ENCODE measurements around the gene ARHGAP33.

The ARHGAP33 gene

GRCh38 chr19:35783469-35784434 lies 8.4 kb downstream of the ARHGAP33 start:
- H3K4me1 ChIP-seq (ENCODE audit: control insufficient read depth, insufficient read depth, low read length), result no peaks in the 10 kb centered on the region
- no peak overlapping the region for H3K4me3 ChIP-seq (ENCODE audit: low read length in 2 of 2)
- H3K27me3 ChIP-seq (ENCODE audit: control insufficient read depth in 1 of 2, insufficient read depth in 2 of 2, low read length in 2 of 2), result no peaks in the 10 kb centered on the region
- H3K9me3 ChIP-seq (ENCODE audit: control insufficient read depth in 2 of 2, low read length in 2 of 2), result no peaks in the 10 kb centered on the region
- peaks cover 3 to 21% of the 10 kb centered on the region in 2 donors for H3K36me3 ChIP-seq (ENCODE audit: control insufficient read depth in 2 of 2, insufficient read depth in 2 of 2, low read length in 2 of 2)
- H3K9ac ChIP-seq (ENCODE audit: low read length in 2 of 2), result no peak overlapping the region
- H3K27ac ChIP-seq (ENCODE audit: low read length), result no peak overlapping the region

GRCh38 chr19:35784503-35785338 lies 9.4 kb downstream of the ARHGAP33 start:
- H3K4me1 ChIP-seq (ENCODE audit: control insufficient read depth, insufficient read depth, low read length), result no peaks in the 10 kb centered on the region
- H3K4me3 ChIP-seq (ENCODE audit: low read length in 2 of 2), result no peak overlapping the region
- no peak overlapping the region for H3K27ac ChIP-seq (ENCODE audit: low read length)
- H3K27me3 ChIP-seq (ENCODE audit: control insufficient read depth in 1 of 2, insufficient read depth in 2 of 2, low read length in 2 of 2), result no peaks in the 10 kb centered on the region
- H3K9me3 ChIP-seq (ENCODE audit: control insufficient read depth in 2 of 2, low read length in 2 of 2), result no peaks in the 10 kb centered on the region
- H3K9ac ChIP-seq (ENCODE audit: low read length in 2 of 2), result no peak overlapping the region
- H3K36me3 ChIP-seq (ENCODE audit: control insufficient read depth in 2 of 2, insufficient read depth in 2 of 2, low read length in 2 of 2), result peaks cover 0 to 17% of the 10 kb centered on the region in 2 donors

GRCh38 chr19:35785339-35785627 lies 9.9 kb downstream of the ARHGAP33 start:
- H3K9me3 ChIP-seq (ENCODE audit: control insufficient read depth in 2 of 2, low read length in 2 of 2), result no peaks in the 10 kb centered on the region
- H3K9ac ChIP-seq (ENCODE audit: low read length in 2 of 2), result no peak overlapping the region
- no peaks in the 10 kb centered on the region for H3K27me3 ChIP-seq (ENCODE audit: control insufficient read depth in 1 of 2, insufficient read depth in 2 of 2, low read length in 2 of 2)
- peaks cover 0 to 17% of the 10 kb centered on the region in 2 donors for H3K36me3 ChIP-seq (ENCODE audit: control insufficient read depth in 2 of 2, insufficient read depth in 2 of 2, low read length in 2 of 2)
- no peak overlapping the region for H3K4me3 ChIP-seq (ENCODE audit: low read length in 2 of 2)
- no peak overlapping the region for H3K27ac ChIP-seq (ENCODE audit: low read length)
- no peaks in the 10 kb centered on the region for H3K4me1 ChIP-seq (ENCODE audit: control insufficient read depth, insufficient read depth, low read length)

GRCh38 chr19:35786299-35787160 lies 11.2 kb downstream of the ARHGAP33 start:
- H3K9me3 ChIP-seq (ENCODE audit: control insufficient read depth in 2 of 2, low read length in 2 of 2), result no peaks in the 10 kb centered on the region
- peaks cover 0 to 12% of the 10 kb centered on the region in 2 donors for H3K36me3 ChIP-seq (ENCODE audit: control insufficient read depth in 2 of 2, insufficient read depth in 2 of 2, low read length in 2 of 2)
- no peak overlapping the region for H3K27ac ChIP-seq (ENCODE audit: low read length)
- H3K4me1 ChIP-seq (ENCODE audit: control insufficient read depth, insufficient read depth, low read length), result no peaks in the 10 kb centered on the region
- no peak overlapping the region for H3K4me3 ChIP-seq (ENCODE audit: low read length in 2 of 2)
- H3K9ac ChIP-seq (ENCODE audit: low read length in 2 of 2), result no peak overlapping the region
- H3K27me3 ChIP-seq (ENCODE audit: control insufficient read depth in 1 of 2, insufficient read depth in 2 of 2, low read length in 2 of 2), result no peaks in the 10 kb centered on the region

- H3K4me3 ChIP-seq (ENCODE audit: low read length in 2 of 2), result no peak overlapping the region
Observed at GRCh38 chr19:35787227-35787799, 11.9 kb downstream of the ARHGAP33 start.

GRCh38 chr19:35788205-35788960 lies 13.0 kb downstream of the ARHGAP33 start:
- no peak overlapping the region for H3K9ac ChIP-seq (ENCODE audit: low read length in 2 of 2)
- H3K27me3 ChIP-seq (ENCODE audit: control insufficient read depth in 1 of 2, insufficient read depth in 2 of 2, low read length in 2 of 2), result peaks cover 0 to 2% of the 10 kb centered on the region in 2 donors
- no peak overlapping the region for H3K4me3 ChIP-seq (ENCODE audit: low read length in 2 of 2)
- no peak overlapping the region for H3K27ac ChIP-seq (ENCODE audit: low read length)
- no peaks in the 10 kb centered on the region for H3K36me3 ChIP-seq (ENCODE audit: control insufficient read depth in 2 of 2, insufficient read depth in 2 of 2, low read length in 2 of 2)
- H3K9me3 ChIP-seq (ENCODE audit: control insufficient read depth in 2 of 2, low read length in 2 of 2), result no peaks in the 10 kb centered on the region
- no peaks in the 10 kb centered on the region for H3K4me1 ChIP-seq (ENCODE audit: control insufficient read depth, insufficient read depth, low read length)

More at GRCh38 chr19:35787227-35787799, 11.9 kb downstream of the ARHGAP33 start:
- Histone ChIP-seq H3K9me3 (ENCODE audit: control insufficient read depth in 2 of 2, low read length in 2 of 2) (no peaks in the 10 kb centered on the region), H3K36me3 (ENCODE audit: control insufficient read depth in 2 of 2, insufficient read depth in 2 of 2, low read length in 2 of 2) (peaks cover 0 to 8% of the 10 kb centered on the region in 2 donors), H3K27ac (ENCODE audit: low read length) (no peak overlapping the region), H3K9ac (ENCODE audit: low read length in 2 of 2) (no peak overlapping the region), H3K4me1 (ENCODE audit: control insufficient read depth, insufficient read depth, low read length) (no peaks in the 10 kb centered on the region), H3K27me3 (ENCODE audit: control insufficient read depth in 1 of 2, insufficient read depth in 2 of 2, low read length in 2 of 2) (no peaks in the 10 kb centered on the region)

- Histone ChIP-seq H3K9me3 (ENCODE audit: control insufficient read depth in 2 of 2, low read length in 2 of 2) (no peaks in the 10 kb centered on the region), H3K4me3 (ENCODE audit: low read length in 2 of 2) (no peak overlapping the region), H3K9ac (ENCODE audit: low read length in 2 of 2) (no peak overlapping the region), H3K27ac (ENCODE audit: low read length) (no peak overlapping the region), H3K36me3 (ENCODE audit: control insufficient read depth in 2 of 2, insufficient read depth in 2 of 2, low read length in 2 of 2) (no peaks in the 10 kb centered on the region), H3K27me3 (ENCODE audit: control insufficient read depth in 1 of 2, insufficient read depth in 2 of 2, low read length in 2 of 2) (peaks cover 0 to 2% of the 10 kb centered on the region in 2 donors), H3K4me1 (ENCODE audit: control insufficient read depth, insufficient read depth, low read length) (no peaks in the 10 kb centered on the region)
Observed at GRCh38 chr19:35789195-35789977, 14.0 kb downstream of the ARHGAP33 start.

GRCh38 chr19:35789978-35790944 lies 14.9 kb downstream of the ARHGAP33 start:
- peaks cover 0 to 2% of the 10 kb centered on the region in 2 donors for H3K27me3 ChIP-seq (ENCODE audit: control insufficient read depth in 1 of 2, insufficient read depth in 2 of 2, low read length in 2 of 2)
- no peaks in the 10 kb centered on the region for H3K36me3 ChIP-seq (ENCODE audit: control insufficient read depth in 2 of 2, insufficient read depth in 2 of 2, low read length in 2 of 2)
- H3K27ac ChIP-seq (ENCODE audit: low read length), result no peak overlapping the region
- no peaks in the 10 kb centered on the region for H3K9me3 ChIP-seq (ENCODE audit: control insufficient read depth in 2 of 2, low read length in 2 of 2)
- H3K4me1 ChIP-seq (ENCODE audit: control insufficient read depth, insufficient read depth, low read length), result no peaks in the 10 kb centered on the region
- no peak overlapping the region for H3K4me3 ChIP-seq (ENCODE audit: low read length in 2 of 2)
- no peak overlapping the region for H3K9ac ChIP-seq (ENCODE audit: low read length in 2 of 2)
